Glutamatergic neuron (in vitro differentiated cells): ENCODE data around the gene LSM12. TPM values are rescaled to one million over a fixed set of nuclear protein-coding genes. Genes with fewer than 3 reads are reported as not detected.

Source experiments
- DNase-seq: peaks from one replicate; pipeline ENCODE4 v3.0.0; 2022
- H3K27ac Mint-ChIP-seq: one replicate; pipeline ENCODE4 v1.8.0; 2020; ENCODE audit warnings: mild to moderate bottlenecking, mixed read lengths, inconsistent platforms; ENCODE audit not compliant: unreplicated experiment
- H3K27me3 Mint-ChIP-seq: one replicate; pipeline ENCODE4 v1.8.0; 2020; ENCODE audit warnings: mild to moderate bottlenecking, moderate library complexity, mixed read lengths, inconsistent platforms; ENCODE audit not compliant: unreplicated experiment
- H3K36me3 Mint-ChIP-seq: one replicate; pipeline ENCODE4 v1.8.0; 2020; ENCODE audit warnings: mild to moderate bottlenecking, mixed read lengths, inconsistent platforms; ENCODE audit not compliant: unreplicated experiment
- H3K4me1 Mint-ChIP-seq: one replicate; pipeline ENCODE4 v1.8.0; 2020; ENCODE audit warnings: mild to moderate bottlenecking, low read depth, mixed read lengths, inconsistent platforms; ENCODE audit not compliant: unreplicated experiment
- H3K4me3 Mint-ChIP-seq: one replicate; pipeline ENCODE4 v1.8.0; 2020; ENCODE audit warnings: mild to moderate bottlenecking, mixed read lengths, inconsistent platforms; ENCODE audit not compliant: unreplicated experiment
- H3K9me3 Mint-ChIP-seq: one replicate; pipeline ENCODE4 v1.8.0; 2020; ENCODE audit warnings: mild to moderate bottlenecking, moderate library complexity, mixed read lengths, inconsistent platforms; ENCODE audit not compliant: unreplicated experiment
- total RNA-seq: library from RNA; stranded (reverse); fragmentation: NEBNext Ultra II Directional; extraction: Animal tissue kit (Norgen Biotek cat#: 25700); gene quantifications from one replicate; pipeline ENCODE4 v1.2.1, GENCODE V29; 2021; ENCODE audit not compliant: unreplicated experiment
- TF ChIP-seq, protein P1 (sequence below): fragments of 200-600 bp; sonication (generic); IDR thresholded peaks from one replicate; pipeline ENCODE4 v1.5.0; 2021; ENCODE audit not compliant: partially characterized antibody, unreplicated experiment

Gene LSM12
- total RNA-seq, 1 donor from 2014 or later: 57.9 TPM

DNA sequence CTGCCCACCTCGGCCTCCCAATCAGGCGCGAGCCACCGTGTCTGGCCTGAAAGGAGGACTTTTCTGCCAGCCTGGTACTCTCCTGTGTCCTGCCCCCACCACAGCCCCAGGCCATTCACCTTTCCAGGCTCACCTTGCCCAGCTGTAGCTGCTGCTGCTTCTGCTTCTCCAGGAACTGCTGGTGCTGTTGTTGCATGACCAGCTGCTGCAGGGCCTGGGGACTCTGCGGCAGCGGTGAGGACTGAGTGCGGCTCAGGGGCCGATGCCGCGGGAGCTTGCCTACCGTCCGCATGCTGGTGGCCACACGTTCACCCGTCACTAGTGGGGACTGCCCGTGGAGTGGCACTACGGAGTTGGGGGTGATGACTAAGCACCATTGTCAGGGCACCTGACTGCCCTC is 21.8 kb upstream of the LSM12 start:
- peaks cover 7% of the 10 kb centered on the region for H3K27me3 Mint-ChIP-seq
- no peak for DNase-seq
- peaks cover 9% of the 10 kb centered on the region for H3K4me1 Mint-ChIP-seq
- H3K9me3 Mint-ChIP-seq: peaks cover 6% of the 10 kb centered on the region
- TF ChIP-seq, protein P1, sequence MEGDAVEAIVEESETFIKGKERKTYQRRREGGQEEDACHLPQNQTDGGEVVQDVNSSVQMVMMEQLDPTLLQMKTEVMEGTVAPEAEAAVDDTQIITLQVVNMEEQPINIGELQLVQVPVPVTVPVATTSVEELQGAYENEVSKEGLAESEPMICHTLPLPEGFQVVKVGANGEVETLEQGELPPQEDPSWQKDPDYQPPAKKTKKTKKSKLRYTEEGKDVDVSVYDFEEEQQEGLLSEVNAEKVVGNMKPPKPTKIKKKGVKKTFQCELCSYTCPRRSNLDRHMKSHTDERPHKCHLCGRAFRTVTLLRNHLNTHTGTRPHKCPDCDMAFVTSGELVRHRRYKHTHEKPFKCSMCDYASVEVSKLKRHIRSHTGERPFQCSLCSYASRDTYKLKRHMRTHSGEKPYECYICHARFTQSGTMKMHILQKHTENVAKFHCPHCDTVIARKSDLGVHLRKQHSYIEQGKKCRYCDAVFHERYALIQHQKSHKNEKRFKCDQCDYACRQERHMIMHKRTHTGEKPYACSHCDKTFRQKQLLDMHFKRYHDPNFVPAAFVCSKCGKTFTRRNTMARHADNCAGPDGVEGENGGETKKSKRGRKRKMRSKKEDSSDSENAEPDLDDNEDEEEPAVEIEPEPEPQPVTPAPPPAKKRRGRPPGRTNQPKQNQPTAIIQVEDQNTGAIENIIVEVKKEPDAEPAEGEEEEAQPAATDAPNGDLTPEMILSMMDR: no peak
- H3K27ac Mint-ChIP-seq: no peak overlapping the region
- H3K4me3 Mint-ChIP-seq: no peak overlapping the region
- peaks cover 3% of the 10 kb centered on the region for H3K36me3 Mint-ChIP-seq

DNA sequence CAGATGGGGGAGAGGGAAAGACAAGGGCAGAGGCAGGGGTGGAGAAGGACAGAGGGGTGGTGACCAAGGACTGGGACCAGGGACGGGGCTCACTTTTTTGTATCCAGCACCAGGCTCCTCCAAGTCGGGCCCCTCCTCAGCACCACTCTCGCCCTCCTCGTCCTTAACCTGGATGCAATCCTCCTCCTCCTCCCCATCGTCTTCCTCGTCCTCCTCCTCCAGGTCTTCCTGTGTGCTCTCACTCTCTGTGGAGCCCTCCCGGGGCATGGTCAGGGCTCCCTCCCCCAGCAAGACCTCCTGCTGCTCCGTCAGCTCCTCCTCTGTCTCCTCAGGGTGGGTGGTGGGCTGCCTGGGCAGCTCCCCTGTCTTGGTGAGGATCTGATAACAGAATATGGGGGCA is 20.8 kb upstream of the LSM12 start:
- no peak for DNase-seq
- Mint-ChIP-seq H3K27me3 (peaks cover 7% of the 10 kb centered on the region), H3K4me3 (no peak overlapping the region), H3K36me3 (peaks cover 3% of the 10 kb centered on the region), H3K27ac (peak overlapping the region; percentile 28), H3K4me1 (peaks cover 10% of the 10 kb centered on the region), H3K9me3 (peaks cover 9% of the 10 kb centered on the region)
- TF ChIP-seq, protein P1: no peak

DNA sequence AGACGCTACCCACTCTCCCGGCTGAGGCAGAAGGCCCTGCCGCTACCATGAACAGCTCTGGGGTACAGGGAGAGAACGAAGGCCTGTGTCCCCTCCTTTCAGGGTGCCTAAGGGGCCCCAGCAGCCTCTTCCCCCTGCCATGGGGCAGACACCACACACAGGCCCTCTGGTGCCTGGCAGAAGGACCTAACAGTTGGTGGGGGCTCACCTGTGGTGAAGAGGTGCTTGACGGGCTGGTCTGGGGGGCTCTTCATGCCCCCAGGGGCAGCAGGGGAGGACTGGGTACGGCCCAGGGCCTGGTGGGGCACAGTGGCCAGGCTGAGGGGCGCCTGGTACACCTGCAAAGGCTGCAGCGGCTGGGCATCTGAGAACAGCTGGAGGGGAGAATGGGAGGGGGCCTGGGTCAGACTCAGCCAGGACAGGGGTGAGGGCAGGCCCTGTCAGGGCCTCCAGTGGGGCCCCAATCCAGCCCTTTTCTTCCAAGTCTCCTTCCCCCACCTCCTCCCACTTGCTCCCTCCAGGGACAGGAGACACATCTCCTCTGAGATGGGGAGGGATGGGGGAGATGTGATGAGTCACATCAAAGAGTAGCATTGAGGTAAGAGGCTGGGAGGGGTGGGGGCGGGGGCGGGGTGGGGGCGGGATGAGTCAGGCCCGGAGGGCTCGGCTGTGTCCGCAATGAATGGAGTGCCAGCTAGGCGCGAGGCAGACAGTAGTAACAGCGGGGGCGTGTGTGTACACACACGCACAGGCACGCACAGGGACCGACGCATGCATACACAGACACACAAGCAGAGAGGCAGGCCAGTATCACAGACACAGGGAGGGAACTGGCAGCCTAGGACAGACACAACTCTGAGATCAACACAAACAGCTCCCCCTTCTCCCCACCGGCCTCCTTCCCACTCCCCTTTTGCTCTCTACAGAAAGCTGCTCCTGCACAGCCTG is 20.2 kb upstream of the LSM12 start:
- Mint-ChIP-seq H3K36me3 (peaks cover 3% of the 10 kb centered on the region), H3K9me3 (peaks cover 12% of the 10 kb centered on the region), H3K4me3 (no peak overlapping the region), H3K27ac (peak overlapping the region; percentile 64), H3K27me3 (peaks cover 6% of the 10 kb centered on the region), H3K4me1 (peaks cover 10% of the 10 kb centered on the region)
- no peak for DNase-seq
- TF ChIP-seq, protein P1: no peak

DNA sequence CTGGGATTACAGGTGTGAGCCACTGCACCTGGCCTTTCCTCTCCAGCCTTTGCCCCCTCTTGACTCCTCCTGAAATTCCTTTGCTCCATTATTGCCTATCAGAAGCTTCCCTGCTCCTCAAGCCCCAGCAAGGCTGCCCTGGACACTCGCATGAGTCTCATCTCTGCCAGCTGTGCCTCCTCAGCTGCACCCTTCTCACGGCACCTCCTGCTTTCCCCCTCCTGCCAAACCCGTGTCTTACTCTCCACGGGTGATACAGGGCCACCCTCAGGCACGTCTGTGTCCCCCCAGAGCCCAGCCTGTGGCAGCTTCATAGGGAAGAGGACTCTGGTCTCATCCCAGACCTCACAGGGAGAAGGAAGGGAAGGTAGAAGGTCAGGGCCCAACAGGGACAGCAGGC is 19.4 kb upstream of the LSM12 start:
- Mint-ChIP-seq H3K36me3 (peaks cover 3% of the 10 kb centered on the region), H3K27me3 (peaks cover 4% of the 10 kb centered on the region), H3K4me1 (peaks cover 10% of the 10 kb centered on the region), H3K9me3 (peaks cover 12% of the 10 kb centered on the region), H3K4me3 (no peak overlapping the region), H3K27ac (peak overlapping the region; percentile 70)
- no peak for DNase-seq
- TF ChIP-seq, protein P1: no peak

DNA sequence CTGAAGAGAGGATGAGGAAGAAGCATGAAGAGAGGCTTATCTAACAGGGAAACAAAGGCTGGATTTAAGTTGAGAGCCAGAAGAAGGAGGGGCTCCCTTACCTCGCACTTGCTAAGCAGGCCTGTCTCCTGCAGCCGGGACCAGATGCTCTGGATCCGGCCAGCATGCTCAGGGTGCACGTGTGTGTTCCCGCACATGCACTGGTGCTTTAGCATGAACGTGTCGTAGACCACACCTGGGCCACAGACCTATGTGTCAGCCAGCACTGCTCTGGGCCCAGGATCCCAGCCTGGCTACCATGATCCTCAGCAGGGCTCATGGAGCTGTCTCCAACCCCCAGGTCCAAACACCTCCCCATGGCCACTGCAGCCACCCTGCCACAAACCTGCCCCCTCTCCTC is 18.4 kb upstream of the LSM12 start:
- H3K27me3 Mint-ChIP-seq: peaks cover 9% of the 10 kb centered on the region
- no peak for DNase-seq
- H3K36me3 Mint-ChIP-seq: peaks cover 3% of the 10 kb centered on the region
- peaks cover 10% of the 10 kb centered on the region for H3K4me1 Mint-ChIP-seq
- H3K4me3 Mint-ChIP-seq: no peak overlapping the region
- TF ChIP-seq, protein P1: no peak
- H3K9me3 Mint-ChIP-seq: peaks cover 13% of the 10 kb centered on the region
- H3K27ac Mint-ChIP-seq: no peak overlapping the region
